Astrocyte (in vitro differentiated cells and primary cell): ENCODE data around the gene PIK3R2. TPM values are rescaled to one million over a fixed set of nuclear protein-coding genes. Genes with fewer than 3 reads are reported as not detected.

ENCODE experiments used
- DNase-seq: peaks from one replicate; pipeline ENCODE4 v3.0.0-alpha.2; 2010; ENCODE audit warnings: low read depth
- FAIRE-seq: peaks from 2 replicates; lab custom pipeline; 2011; peaks lifted over from hg19 to GRCh38; lab: Jason Lieb, UNC
- H2AFZ ChIP-seq: 2 replicates; pipeline ENCODE4 v1.6.0; 2012; ENCODE audit warnings: low read depth, low read length, inconsistent platforms
- H3K27ac ChIP-seq: 2 replicates; pipeline ENCODE4 v1.5.1; 2011; ENCODE audit warnings: low read depth, low read length, inconsistent platforms
- H3K27me3 ChIP-seq: 2 replicates; pipeline ENCODE4 v1.6.0; 2011; ENCODE audit warnings: low read length, inconsistent platforms; ENCODE audit not compliant: insufficient read depth
- H3K36me3 ChIP-seq: 2 replicates; pipeline ENCODE4 v1.5.1; 2011; ENCODE audit warnings: low read length, inconsistent platforms; ENCODE audit not compliant: insufficient read depth
- H3K4me1 ChIP-seq: 2 replicates; pipeline ENCODE4 v1.5.1; 2011; ENCODE audit warnings: low read length, inconsistent platforms; ENCODE audit not compliant: insufficient read depth
- H3K4me2 ChIP-seq: 2 replicates; pipeline ENCODE4 v1.6.0; 2012; ENCODE audit warnings: low read length, inconsistent platforms
- H3K4me3 ChIP-seq: 2 replicates; pipeline ENCODE4 v1.5.1; 2011; ENCODE audit warnings: low read depth, mild to moderate bottlenecking, low read length, inconsistent platforms; ENCODE audit not compliant: insufficient read depth
- H3K79me2 ChIP-seq: 2 replicates; pipeline ENCODE4 v1.6.0; 2012; ENCODE audit warnings: mild to moderate bottlenecking, low read length, inconsistent platforms; ENCODE audit not compliant: insufficient read depth
- H3K9ac ChIP-seq: 2 replicates; pipeline ENCODE4 v1.6.0; 2012; ENCODE audit warnings: mild to moderate bottlenecking, low read length, inconsistent platforms
- H3K9me3 ChIP-seq: 2 replicates; pipeline ENCODE4 v1.5.1; 2012; ENCODE audit warnings: low read depth, mild to moderate bottlenecking, low read length, inconsistent platforms; ENCODE audit not compliant: insufficient read depth
- H4K20me1 ChIP-seq: 2 replicates; pipeline ENCODE4 v1.6.0; 2012; ENCODE audit warnings: low read length, inconsistent platforms; ENCODE audit not compliant: insufficient read depth
- H3K27ac Mint-ChIP-seq: one replicate; pipeline ENCODE4 v1.8.0; 2021; ENCODE audit warnings: mild to moderate bottlenecking, mixed read lengths; ENCODE audit not compliant: unreplicated experiment
- H3K27me3 Mint-ChIP-seq: one replicate; pipeline ENCODE4 v1.8.0; 2021; ENCODE audit warnings: low read depth, mixed read lengths; ENCODE audit not compliant: unreplicated experiment
- H3K36me3 Mint-ChIP-seq: one replicate; pipeline ENCODE4 v1.8.0; 2021; ENCODE audit warnings: low read depth, mixed read lengths; ENCODE audit not compliant: unreplicated experiment
- H3K4me1 Mint-ChIP-seq: one replicate; pipeline ENCODE4 v1.8.0; 2021; ENCODE audit warnings: low read depth, mixed read lengths; ENCODE audit not compliant: unreplicated experiment
- H3K4me3 Mint-ChIP-seq: one replicate; pipeline ENCODE4 v1.8.0; 2021; ENCODE audit warnings: mild to moderate bottlenecking, moderate library complexity, mixed read lengths; ENCODE audit not compliant: unreplicated experiment
- H3K9me3 Mint-ChIP-seq: one replicate; pipeline ENCODE4 v1.8.0; 2021; ENCODE audit warnings: mild to moderate bottlenecking, mixed read lengths; ENCODE audit not compliant: unreplicated experiment
- CTCF ChIP-seq: IDR thresholded peaks from 2 replicates; pipeline ENCODE4 v1.5.1; 2011; ENCODE audit warnings: low read depth, mild to moderate bottlenecking, inconsistent platforms, low read length, moderate library complexity; ENCODE audit not compliant: insufficient read depth
- EZH2 ChIP-seq: IDR thresholded peaks from 2 replicates; pipeline ENCODE4 v1.6.1; 2012; ENCODE audit warnings: mild to moderate bottlenecking, low read length, inconsistent platforms; ENCODE audit not compliant: insufficient read depth
- total RNA-seq: library from RNA; stranded (reverse); gene quantifications from 2 replicates; pipeline ENCODE4 v1.2.1, GENCODE V29; 2021

The PIK3R2 gene
- total RNA-seq, 1 donor from 2014 or later: 58.4 TPM

GRCh38 chr19:18137657-18138339 is 15.2 kb upstream of the PIK3R2 start:
- H3K36me3 Mint-ChIP-seq: peaks cover 17% of the 10 kb centered on the region
- TF ChIP-seq EZH2 (no peak), CTCF (no peak)
- FAIRE-seq (no peak), DNase-seq (no peak)
- H3K27me3 ChIP-seq: no peaks in the 10 kb centered on the region
- no peaks in the 10 kb centered on the region for H3K9me3 ChIP-seq
- H2AFZ ChIP-seq: no peak overlapping the region
- peaks cover 5% of the 10 kb centered on the region for H3K9me3 Mint-ChIP-seq
- no peak overlapping the region for H3K27ac ChIP-seq
- H3K4me2 ChIP-seq: no peak overlapping the region
- no peak overlapping the region for H3K9ac ChIP-seq
- H4K20me1 ChIP-seq: no peaks in the 10 kb centered on the region
- H3K4me3 ChIP-seq: no peak overlapping the region
- no peaks in the 10 kb centered on the region for H3K4me1 ChIP-seq
- H3K27ac Mint-ChIP-seq: no peak overlapping the region
- peaks cover 2% of the 10 kb centered on the region for H3K27me3 Mint-ChIP-seq
- no peak overlapping the region for H3K4me3 Mint-ChIP-seq
- no peaks in the 10 kb centered on the region for H3K79me2 ChIP-seq
- H3K36me3 ChIP-seq: no peaks in the 10 kb centered on the region
- H3K4me1 Mint-ChIP-seq: no peaks in the 10 kb centered on the region

- Histone ChIP-seq H3K27me3 (no peaks in the 10 kb centered on the region), H3K9ac (no peak overlapping the region), H3K79me2 (no peaks in the 10 kb centered on the region), H3K27ac (no peak overlapping the region), H3K4me3 (no peak overlapping the region), H3K4me2 (no peak overlapping the region), H2AFZ (no peak overlapping the region), H4K20me1 (no peaks in the 10 kb centered on the region), H3K36me3 (no peaks in the 10 kb centered on the region), H3K4me1 (no peaks in the 10 kb centered on the region), H3K9me3 (no peaks in the 10 kb centered on the region)
- H3K36me3 Mint-ChIP-seq: peaks cover 19% of the 10 kb centered on the region
- no peak for TF ChIP-seq EZH2
- no peak for TF ChIP-seq CTCF
- peaks cover 5% of the 10 kb centered on the region for H3K9me3 Mint-ChIP-seq
- no peak for FAIRE-seq
- no peak overlapping the region for H3K27ac Mint-ChIP-seq
- no peaks in the 10 kb centered on the region for H3K27me3 Mint-ChIP-seq
- no peak for DNase-seq
- no peak overlapping the region for H3K4me3 Mint-ChIP-seq
- no peaks in the 10 kb centered on the region for H3K4me1 Mint-ChIP-seq
These were observed 12.5 kb upstream of the PIK3R2 start for GRCh38 chr19:18140473-18140872.

- no peak for TF ChIP-seq EZH2
- no peak for TF ChIP-seq CTCF
- H4K20me1 ChIP-seq: no peaks in the 10 kb centered on the region
- H2AFZ ChIP-seq: no peak overlapping the region
- no peak overlapping the region for H3K4me3 ChIP-seq
- no peaks in the 10 kb centered on the region for H3K36me3 ChIP-seq
- no peak overlapping the region for H3K27ac ChIP-seq
- peaks cover 5% of the 10 kb centered on the region for H3K9me3 Mint-ChIP-seq
- H3K79me2 ChIP-seq: no peaks in the 10 kb centered on the region
- peaks cover 19% of the 10 kb centered on the region for H3K36me3 Mint-ChIP-seq
- H3K27ac Mint-ChIP-seq: no peak overlapping the region
- no peak overlapping the region for H3K4me2 ChIP-seq
- H3K27me3 ChIP-seq: no peaks in the 10 kb centered on the region
- H3K27me3 Mint-ChIP-seq: no peaks in the 10 kb centered on the region
- no peak overlapping the region for H3K9ac ChIP-seq
- no peaks in the 10 kb centered on the region for H3K9me3 ChIP-seq
- no peaks in the 10 kb centered on the region for H3K4me1 ChIP-seq
- H3K4me3 Mint-ChIP-seq: no peak overlapping the region
- FAIRE-seq (no peak), DNase-seq (no peak)
- H3K4me1 Mint-ChIP-seq: no peaks in the 10 kb centered on the region
These were observed 11.9 kb upstream of the PIK3R2 start for GRCh38 chr19:18141031-18141430.
